A673 (cell line): Measurements from ENCODE around the gene SMDT1. TPM values are rescaled to one million over a fixed set of nuclear protein-coding genes. Genes with fewer than 3 reads are reported as not detected.

ENCODE experiments used
- BruUV-seq: library from RNA; stranded (reverse); fragments of 400-500 nt; replicated peaks from 2 replicates; lab custom pipeline; 2021; lab: Mats Ljungman, UMichigan
- CTCF ChIA-PET: fragments of 300-600 bp; sonication (Branson Sonifier 250); formaldehyde crosslinking; loops from one replicate; lab custom pipeline; 2022; ENCODE audit warnings: antibody characterized with exemption; lab: Charles Lee
- POLR2A ChIA-PET: fragments of 300-600 bp; sonication (Branson Sonifier 250); formaldehyde crosslinking; loops from one replicate; lab custom pipeline; 2022; ENCODE audit warnings: antibody characterized with exemption; ENCODE audit not compliant: low non-redundant PET; lab: Charles Lee
- DNase-seq: peaks from one replicate; pipeline ENCODE4 v3.0.0-alpha.2; 2015; ENCODE audit warnings: low spot score
- H3K27ac ChIP-seq: fragments of 200-600 bp; sonication (generic); 2 replicates; pipeline ENCODE4 v1.5.1; 2016; ENCODE audit warnings: mixed run types, low read depth, mild to moderate bottlenecking, mixed read lengths, antibody characterized with exemption, low read length; ENCODE audit not compliant: poor library complexity, severe bottlenecking
- H3K27me3 ChIP-seq: fragments of 200-600 bp; sonication (generic); replicated peaks from 2 replicates; pipeline ENCODE4 v1.6.1; 2017; ENCODE audit warnings: mixed run types, low read depth, mild to moderate bottlenecking, mixed read lengths, antibody characterized with exemption, low read length; ENCODE audit not compliant: insufficient read depth, poor library complexity
- H3K36me3 ChIP-seq: fragments of 200-600 bp; sonication (generic); 2 replicates; pipeline ENCODE4 v1.6.1; 2016; ENCODE audit warnings: mixed run types, mild to moderate bottlenecking, mixed read lengths, antibody characterized with exemption, low read length; ENCODE audit not compliant: insufficient read depth, poor library complexity, severe bottlenecking
- H3K4me1 ChIP-seq: fragments of 200-600 bp; sonication (generic); 2 replicates; pipeline ENCODE4 v1.6.1; 2017; ENCODE audit warnings: mixed run types, mild to moderate bottlenecking, mixed read lengths, antibody characterized with exemption, low read length; ENCODE audit not compliant: insufficient read depth, poor library complexity, severe bottlenecking
- H3K4me3 ChIP-seq: fragments of 200-600 bp; sonication (generic); 2 replicates; pipeline ENCODE4 v1.5.1; 2016; ENCODE audit warnings: low read depth, mixed run types, mild to moderate bottlenecking, mixed read lengths, low read length; ENCODE audit not compliant: poor library complexity, severe bottlenecking
- H3K9me3 ChIP-seq: fragments of 200-600 bp; sonication (generic); 2 replicates; pipeline ENCODE4 v1.6.1; 2016; ENCODE audit warnings: mixed run types, low read depth, mild to moderate bottlenecking, mixed read lengths, antibody characterized with exemption, low read length; ENCODE audit not compliant: poor library complexity, severe bottlenecking
- CTCF ChIP-seq: fragments of 300-800, 200-600 bp; sonication (generic); conservative IDR thresholded peaks from 2 replicates; pipeline ENCODE4 v1.5.1; 2017; ENCODE audit warnings: low read depth, mild to moderate bottlenecking, antibody characterized with exemption, low read length, moderate library complexity, mixed read lengths
- EZH2 ChIP-seq: fragments of 200-600 bp; sonication (generic); IDR thresholded peaks from 2 replicates; pipeline ENCODE4 v1.6.1; 2017; ENCODE audit warnings: borderline replicate concordance, low read depth, mild to moderate bottlenecking, mixed read lengths, antibody characterized with exemption, low read length; ENCODE audit not compliant: poor library complexity, severe bottlenecking
- intact Hi-C: fragments of 100-400 bp; cut with micrococcal nuclease; formaldehyde crosslinking; loops from one replicate; pipeline ENCODE4 v1.10.0; 2022; ENCODE audit not compliant: unreplicated experiment
- total RNA-seq: library from RNA; stranded (reverse); gene quantifications from 2 replicates; pipeline ENCODE4 v1.2.3, GENCODE V29; 2021

The SMDT1 gene
- total RNA-seq, 1 experiment from 2014 or later: 61.8 TPM

- BruUV-seq: no TSS peak
- H3K27ac ChIP-seq: no peak overlapping the region
- no peak overlapping the region for H3K4me3 ChIP-seq
- intact Hi-C loops: no loop called here
- no peak for DNase-seq
- POLR2A ChIA-PET: no interaction called here
- CTCF ChIA-PET: no interaction called here
- H3K4me1 ChIP-seq: peaks cover 14% of the 10 kb centered on the region
- H3K36me3 ChIP-seq: no peaks in the 10 kb centered on the region
- H3K9me3 ChIP-seq: no peaks in the 10 kb centered on the region
- H3K27me3 ChIP-seq: no peaks in the 10 kb centered on the region
- TF ChIP-seq EZH2: no peak
- no peak for TF ChIP-seq CTCF
Measured at GRCh38 chr22:42074846-42075676, 4.4 kb upstream of the SMDT1 start.

GRCh38 chr22:42076764-42077485, 2.6 kb upstream of the SMDT1 start:
- Histone ChIP-seq H3K27ac (no peak overlapping the region), H3K36me3 (no peaks in the 10 kb centered on the region), H3K9me3 (no peaks in the 10 kb centered on the region), H3K27me3 (no peaks in the 10 kb centered on the region), H3K4me1 (peaks cover 13% of the 10 kb centered on the region), H3K4me3 (no peak overlapping the region)
- DNase-seq: no peak
- BruUV-seq: no TSS peak
- intact Hi-C loops: no loop called here
- TF ChIP-seq CTCF (no peak), EZH2 (no peak)
- ChIA-PET CTCF (no interaction called here), POLR2A (no interaction called here)

GRCh38 chr22:42077486-42078125, 1.9 kb upstream of the SMDT1 start:
- Histone ChIP-seq H3K36me3 (peaks cover 3% of the 10 kb centered on the region), H3K9me3 (no peaks in the 10 kb centered on the region), H3K27ac (no peak overlapping the region), H3K4me3 (no peak overlapping the region), H3K27me3 (no peaks in the 10 kb centered on the region), H3K4me1 (peaks cover 13% of the 10 kb centered on the region)
- intact Hi-C loops: no loop called here
- ChIA-PET POLR2A (no interaction called here), CTCF (interaction anchor here (0.6 kb wide), 1 partner anchor 14 kb away, joined by 3 read pairs; no protein-coding TSS in a partner anchor)
- TF ChIP-seq EZH2 (no peak), CTCF (no peak)
- no peak for DNase-seq
- no TSS peak for BruUV-seq
